Left lung (tissue), 10 donors: ENCODE data around the gene BAK1. TPM values are rescaled to one million over a fixed set of nuclear protein-coding genes. Genes with fewer than 3 reads are reported as not detected.
"Not testable (repeated sequence)": the region's sequence is repeated elsewhere in the genome, so short reads cannot be mapped to it uniquely, and the experiment has no call there.

Experiments
- ATAC-seq: fragments of 200-7000 bp; cut with Tn5 transposase; one replicate; pipeline ENCODE4 v1.9.1; 2020; ENCODE audit warnings: moderate library complexity
- DNase-seq, 4 donors: peaks; one replicate each; pipeline ENCODE4 v3.0.0-alpha.2; 2013 to 2020
- H3K27ac ChIP-seq, 2 donors: fragments of 200-600 bp; sonication (generic) in 1 of 2; one replicate each; pipeline versions ENCODE4 v1.5.0 to v1.8.0; 2020 to 2021
- H3K27me3 ChIP-seq, 2 donors: fragments of 200-600 bp; sonication (generic) in 1 of 2; one replicate each; pipeline versions ENCODE4 v1.5.0 to v1.8.0; 2020 to 2021
- H3K36me3 ChIP-seq, 2 donors: fragments of 200-600 bp; sonication (generic) in 1 of 2; one replicate each; pipeline versions ENCODE4 v1.5.0 to v1.8.0; 2020 to 2021
- H3K4me1 ChIP-seq, 2 donors: fragments of 200-600 bp; one replicate each; pipeline ENCODE4 v1.8.0; 2021
- H3K4me3 ChIP-seq, 2 donors: fragments of 200-600 bp; sonication (generic) in 1 of 2; one replicate each; pipeline versions ENCODE4 v1.5.0 to v1.8.0; 2020 to 2021; ENCODE audit warnings: mild to moderate bottlenecking in 1 of 2
- H3K9me3 ChIP-seq, 2 donors: fragments of 200-600 bp; sonication (generic) in 1 of 2; one replicate each; pipeline versions ENCODE4 v1.5.0 to v1.8.0; 2020 to 2021
- CTCF ChIP-seq, 2 donors: fragments of 200-600 bp; sonication (generic) in 1 of 2; IDR thresholded peaks; one replicate each; pipeline versions ENCODE4 v1.5.0 to v1.8.0; 2021; ENCODE audit warnings: antibody characterized with exemption in 2 of 2
- intact Hi-C, 2 donors: fragments of 100-400 bp; cut with DNase I; formaldehyde crosslinking; loops; one replicate each; pipeline versions ENCODE4 v1.11.2 to v1.14.2; 2022
- polyA plus RNA-seq, 6 donors: library from polyadenylated mRNA; unstranded; fragments of 120-200 nt; gene quantifications; one replicate each; pipeline ENCODE4 v1.2.1, GENCODE V29; 2013; ENCODE audit not compliant: insufficient read length in 6 of 6
- total RNA-seq, 2 donors: library from RNA; stranded (reverse); fragmentation: NEBNext Ultra II Directional; extraction: Animal tissue kit (Norgen Biotek cat#: 25700); gene quantifications; one replicate each; pipeline ENCODE4 v1.2.1, GENCODE V29; 2021
- donor health status: DM: no; HTN: yes; CAD: no.
- donor health status: DM: no; HTN: no; CAD: no.

The BAK1 gene
- total and polyA plus RNA-seq, 8 donors, result 13.1 to 27.0 (median 18.9) TPM

- Histone ChIP-seq H3K4me3 (no peak overlapping the region), H3K9me3 (no peaks in the 10 kb centered on the region), H3K36me3 (no peaks in the 10 kb centered on the region), H3K4me1 (no peaks in the 10 kb centered on the region), H3K27ac (no peak overlapping the region), H3K27me3 (no peaks in the 10 kb centered on the region)
- intact Hi-C loops, result no loop called here
- ATAC-seq, result no peak
- no peak for TF ChIP-seq CTCF (IDR thresholded peaks at IDR 0.05)
- DNase-seq, result no peak
Measured at GRCh38 chr6:33600761-33601160, 20.7 kb upstream of the BAK1 start.

- no peaks in the 10 kb centered on the region for H3K27me3 ChIP-seq
- no peaks in the 10 kb centered on the region for H3K36me3 ChIP-seq
- no peak overlapping the region for H3K27ac ChIP-seq
- no peak for ATAC-seq
- no peak overlapping the region for H3K4me3 ChIP-seq
- intact Hi-C loops, result no loop called here
- no peaks in the 10 kb centered on the region for H3K4me1 ChIP-seq
- H3K9me3 ChIP-seq, result no peaks in the 10 kb centered on the region
- DNase-seq, result no peak
- no peak for TF ChIP-seq CTCF (IDR thresholded peaks at IDR 0.05)
Measured at GRCh38 chr6:33599413-33599938, 19.4 kb upstream of the BAK1 start.

- Histone ChIP-seq H3K27me3 (peaks cover 0 to 13% of the 10 kb centered on the region in 2 donors), H3K36me3 (no peaks in the 10 kb centered on the region), H3K9me3 (no peaks in the 10 kb centered on the region), H3K4me1 (peaks cover 0 to 8% of the 10 kb centered on the region in 2 donors), H3K4me3 (no peak overlapping the region), H3K27ac (no peak overlapping the region)
- no peak for DNase-seq
- ATAC-seq, result peak; percentile 45
- TF ChIP-seq CTCF (IDR thresholded peaks at IDR 0.05), result no peak
- intact Hi-C loops, result no loop called here
Measured at GRCh38 chr6:33597551-33598322, 17.7 kb upstream of the BAK1 start.

- Histone ChIP-seq H3K4me1 (peaks cover 0 to 11% of the 10 kb centered on the region in 2 donors), H3K27me3 (peaks cover 0 to 19% of the 10 kb centered on the region in 2 donors)
- intact Hi-C loops, H3K27ac ChIP-seq, H3K4me3 ChIP-seq, H3K9me3 ChIP-seq, H3K36me3 ChIP-seq, ATAC-seq, DNase-seq: not testable (repeated sequence)
Measured at GRCh38 chr6:33596894-33597293, 16.8 kb upstream of the BAK1 start.

GRCh38 chr6:33595001-33595846, 15.1 kb upstream of the BAK1 start:
- peaks cover 10 to 25% of the 10 kb centered on the region in 2 donors for H3K4me1 ChIP-seq
- intact Hi-C loops, result no loop called here
- H3K9me3 ChIP-seq, result no peaks in the 10 kb centered on the region
- H3K4me3 ChIP-seq, result no peak overlapping the region
- no peak for TF ChIP-seq CTCF (IDR thresholded peaks at IDR 0.05)
- no peaks in the 10 kb centered on the region for H3K36me3 ChIP-seq
- H3K27ac ChIP-seq, result no peak overlapping the region
- ATAC-seq, result no peak
- DNase-seq, result no peak
- H3K27me3 ChIP-seq, result peaks cover 0 to 19% of the 10 kb centered on the region in 2 donors
